Measurements from ENCODE around the gene RPL32.
"Not testable (repeated sequence)": the region's sequence is repeated elsewhere in the genome, so short reads cannot be mapped to it uniquely, and the experiment has no call there.

RPL32 gene

DNA sequence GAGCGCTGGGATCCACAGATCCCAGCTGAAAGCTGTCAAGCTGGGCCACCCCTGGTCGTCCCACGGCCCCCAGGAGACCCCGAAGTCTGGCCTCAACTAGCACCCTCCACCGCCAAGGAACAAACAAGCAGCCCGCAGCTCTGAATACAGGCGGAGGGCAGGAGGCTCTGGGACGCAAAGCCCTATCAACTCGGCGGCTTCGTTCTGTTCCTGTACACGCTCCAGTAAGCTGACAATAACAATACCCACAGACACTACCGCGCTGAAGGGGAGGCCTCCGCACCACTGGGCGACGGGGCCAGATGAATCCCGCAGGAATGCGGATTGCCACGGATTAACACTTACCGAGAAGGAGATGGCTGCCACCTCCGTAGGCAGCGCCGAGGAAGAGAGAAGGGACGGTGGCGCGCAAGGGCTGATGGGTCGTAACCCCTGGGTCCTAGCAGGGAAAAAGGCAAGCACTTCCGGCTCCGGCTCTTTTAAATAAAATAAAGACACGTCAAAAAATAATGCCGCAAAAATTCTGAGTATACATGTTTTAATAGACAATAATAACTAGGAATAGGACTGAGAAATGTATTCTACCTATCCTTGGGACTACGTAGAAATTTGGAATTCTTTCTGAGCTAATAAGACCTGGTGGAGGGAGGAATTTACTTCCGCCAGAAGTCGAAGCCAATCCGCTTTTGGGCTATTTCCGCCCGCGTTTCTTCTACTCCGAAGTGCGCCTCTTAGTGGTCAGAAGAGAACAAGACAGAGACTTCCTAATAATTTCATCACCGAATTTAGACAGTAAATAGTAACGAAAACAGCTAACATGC lies at the start of gene RPL32:
RPL32 (minus strand) TSS at position 417 of the 821 bp plus-strand sequence. CDS start 1,328 bp downstream, outside the sequence.
- peak; percentile 99 for DNase-seq

DNA sequence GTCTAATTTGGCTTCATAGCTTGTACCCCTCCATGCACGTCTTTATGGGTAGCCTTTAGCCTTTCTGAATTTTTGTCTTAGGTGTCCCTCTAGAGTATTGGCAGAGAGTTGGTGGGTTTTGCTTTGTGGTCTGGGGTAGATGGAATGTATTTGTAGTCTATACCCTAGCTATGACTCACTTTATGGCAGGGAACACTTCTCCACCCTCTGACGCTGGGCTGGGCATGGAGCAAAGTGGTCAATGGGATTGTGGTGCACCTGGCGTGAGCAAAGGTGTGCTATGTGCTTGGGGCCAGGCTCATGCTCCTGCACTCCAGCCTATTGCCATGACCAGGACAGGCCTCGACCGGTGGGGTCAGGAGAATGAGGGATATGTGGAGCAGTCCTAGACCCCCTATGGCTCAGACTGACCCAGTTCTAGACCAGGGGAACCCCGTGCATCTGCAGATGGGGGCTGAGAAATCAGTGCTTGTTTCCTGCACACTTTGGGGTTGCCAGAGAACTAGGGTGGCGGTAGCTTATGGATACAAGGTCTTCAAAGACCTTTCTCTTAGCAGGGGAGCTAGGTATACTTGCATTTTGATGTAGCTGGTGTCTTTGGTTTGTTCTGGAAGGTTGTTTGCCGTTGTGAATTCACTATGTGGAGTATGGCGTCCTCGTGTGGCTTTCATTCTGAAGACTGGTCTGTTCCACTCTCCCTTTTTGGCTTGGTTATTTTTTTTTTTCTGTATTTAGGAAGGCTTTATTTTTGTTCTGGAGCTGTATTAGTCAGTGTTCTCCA lies 49.4 kb upstream of the RPL32 start:
- DNase-seq, result no peak

DNA sequence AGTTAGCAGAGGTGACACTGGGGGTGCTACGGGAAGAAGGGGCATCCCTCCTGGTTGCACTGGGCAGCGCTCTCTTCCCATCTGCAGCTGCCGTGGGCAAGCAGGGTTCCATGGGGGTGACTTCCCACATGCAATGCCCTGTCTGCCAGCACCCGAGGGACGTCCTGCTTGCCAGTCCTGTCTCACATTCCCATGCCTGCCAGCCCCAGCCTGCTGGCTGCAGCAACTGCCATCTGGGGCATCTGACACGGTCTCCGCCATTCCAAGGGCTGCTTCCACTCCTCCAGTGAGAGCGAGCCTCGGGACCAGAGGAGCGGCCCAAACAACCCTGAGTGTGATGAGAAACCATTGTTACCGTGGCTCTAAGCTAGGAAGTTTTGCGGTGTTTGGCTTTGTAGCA lies 45.4 kb upstream of the RPL32 start:
- no peak for DNase-seq

DNA sequence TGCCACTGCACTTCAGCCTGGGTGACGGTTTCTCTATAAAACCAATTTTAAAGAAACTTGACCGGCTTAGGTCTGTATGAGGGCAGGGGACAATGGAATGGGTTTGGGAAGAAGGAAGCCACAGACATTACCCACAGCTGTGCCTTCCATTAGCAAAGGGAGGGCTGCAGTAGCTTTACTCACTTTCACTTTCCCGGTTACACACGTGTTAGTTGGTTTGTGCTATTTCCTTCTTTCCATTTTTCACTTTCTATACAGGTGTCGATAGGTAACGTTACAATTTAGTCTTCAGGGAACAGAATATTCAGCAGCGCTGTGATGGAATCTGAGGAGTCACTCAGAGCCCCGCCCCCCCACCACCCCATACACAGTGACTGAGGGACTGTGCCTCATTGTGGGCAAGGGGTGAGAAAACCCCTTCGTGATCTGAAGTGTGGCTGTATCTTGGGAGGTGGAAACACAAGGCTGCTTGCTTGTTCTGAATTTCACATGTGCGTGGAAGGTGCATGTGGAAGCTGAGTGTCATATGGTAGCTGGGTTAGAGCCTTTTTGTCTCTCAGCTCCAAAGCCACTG lies 44.8 kb upstream of the RPL32 start:
- DNase-seq, result no peak

DNA sequence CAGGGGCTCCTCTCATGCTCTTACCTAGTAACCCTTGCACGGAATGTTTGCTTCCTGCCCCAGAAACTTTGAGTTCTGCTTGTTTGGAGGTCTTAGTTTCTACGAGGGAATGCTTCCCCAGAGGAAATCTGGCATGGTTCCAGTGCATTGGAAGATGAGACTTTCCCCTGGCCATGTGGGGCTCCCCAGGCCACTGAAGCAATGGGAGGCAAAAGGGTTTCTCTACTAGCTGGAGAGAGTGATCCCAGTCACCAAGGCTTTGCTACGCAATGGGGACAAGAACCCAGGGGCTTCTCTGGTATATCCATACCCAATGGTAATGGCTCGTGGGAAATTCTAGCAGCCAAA lies 44.2 kb upstream of the RPL32 start:
- DNase-seq, result no peak

DNA sequence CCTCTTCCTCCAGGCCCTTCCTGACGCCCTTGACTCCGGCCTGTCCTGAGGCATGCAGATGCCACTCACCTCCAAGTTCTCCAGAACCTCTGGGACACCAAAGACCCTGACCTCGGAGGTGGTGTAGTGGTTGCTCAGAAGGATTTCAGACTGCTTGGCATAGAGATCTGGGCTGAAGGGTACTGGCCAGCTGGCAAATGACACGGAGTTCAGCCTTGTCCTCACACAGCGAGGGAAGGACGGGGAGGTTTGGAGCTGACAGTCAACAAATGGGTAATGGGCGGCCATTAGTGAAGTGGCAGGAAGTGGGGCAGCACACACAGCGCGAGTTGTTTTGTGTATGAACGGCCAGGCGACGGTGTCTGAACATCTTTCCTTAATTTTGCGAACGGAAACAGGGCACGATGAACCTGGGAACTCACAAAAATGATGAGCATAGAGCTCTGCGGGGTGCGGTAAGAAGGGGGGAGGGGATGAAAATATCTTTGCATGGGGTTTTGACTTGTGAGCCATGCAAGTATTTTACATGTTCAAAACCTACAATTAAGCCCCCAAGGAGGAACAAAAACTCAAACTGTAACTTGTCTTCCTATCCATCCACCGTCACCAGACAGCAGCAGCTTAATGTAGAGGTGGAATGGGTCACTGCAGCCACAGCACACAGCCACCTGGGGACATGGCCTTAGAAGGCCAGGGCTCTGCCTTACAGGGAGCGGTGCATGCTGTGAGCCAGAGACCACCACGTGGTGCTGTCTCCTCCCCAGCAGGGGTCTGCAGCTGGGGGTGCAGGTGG lies 43.6 kb upstream of the RPL32 start:
- DNase-seq, result no peak

DNA sequence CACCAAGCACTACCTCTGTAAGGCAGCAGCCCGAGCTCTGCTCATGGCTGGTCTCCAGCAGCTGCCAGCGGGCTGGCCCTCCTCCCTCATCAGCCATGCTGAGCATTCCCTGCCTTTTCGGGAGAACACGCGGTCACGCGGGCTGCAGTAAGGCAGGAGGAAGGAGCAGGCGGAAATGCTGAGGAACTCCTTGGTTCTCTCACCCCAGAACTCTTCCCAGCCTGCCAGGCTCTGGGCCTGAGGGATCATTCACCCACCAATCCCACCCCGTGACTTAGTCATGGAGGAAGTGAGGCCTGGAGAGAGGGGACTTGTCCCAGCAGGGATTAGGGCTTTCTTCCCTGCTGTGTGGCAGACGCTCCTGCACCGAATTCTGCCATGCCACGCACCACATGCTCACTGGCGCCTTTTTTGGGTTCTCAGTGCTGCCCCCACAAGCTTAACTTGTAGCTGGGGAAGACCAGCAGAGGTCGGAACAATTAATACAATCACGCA lies 42.9 kb upstream of the RPL32 start:
- DNase-seq, result no peak

DNA sequence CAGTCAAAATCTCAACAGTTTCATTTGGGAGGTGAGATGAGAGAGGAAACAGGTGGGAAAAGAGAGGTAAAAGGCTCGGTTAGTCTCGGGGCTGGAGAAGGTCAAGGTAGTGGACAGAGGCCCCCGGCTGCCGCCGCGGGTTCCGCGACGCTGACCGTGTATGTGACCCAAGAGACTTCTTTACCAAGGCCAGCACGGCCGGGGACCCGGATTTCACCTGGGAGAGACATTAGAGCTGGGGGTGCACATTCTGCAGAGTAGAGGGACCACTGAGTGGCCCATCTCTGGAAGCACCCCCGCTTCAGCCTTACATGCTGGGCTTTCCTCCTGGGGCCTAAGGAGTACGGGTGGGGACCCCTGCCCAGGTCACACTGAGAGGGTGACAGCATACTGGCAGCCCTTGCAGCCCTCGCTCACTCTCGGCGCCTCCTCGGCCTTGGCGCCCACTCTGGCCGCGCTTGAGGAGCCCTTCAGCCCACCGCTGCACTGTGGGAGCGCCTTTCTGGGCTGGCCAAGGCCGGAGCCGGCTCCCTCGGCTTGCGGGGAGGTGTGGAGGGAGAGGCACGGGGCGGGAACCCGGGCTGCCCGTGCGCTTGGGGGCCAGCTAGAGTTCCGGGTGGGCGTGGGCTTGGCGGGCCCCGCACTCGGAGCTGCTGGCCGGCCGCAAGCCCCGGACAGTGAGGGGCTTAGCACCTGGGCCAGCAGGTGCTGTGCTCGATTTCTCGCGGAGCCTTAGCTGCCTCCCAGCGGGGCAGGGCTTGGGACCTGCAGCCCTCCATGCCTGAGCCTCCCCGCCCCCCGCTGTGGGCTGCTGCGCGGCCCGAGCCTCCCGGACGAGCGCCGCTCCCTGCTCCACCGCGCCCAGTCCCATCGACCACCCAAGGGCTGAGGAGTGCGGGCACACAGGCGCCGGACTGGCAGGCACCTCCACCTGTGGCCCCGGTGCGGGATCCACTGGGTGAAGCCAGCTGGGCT lies 41.3 kb upstream of the RPL32 start:
- no peak for DNase-seq

DNA sequence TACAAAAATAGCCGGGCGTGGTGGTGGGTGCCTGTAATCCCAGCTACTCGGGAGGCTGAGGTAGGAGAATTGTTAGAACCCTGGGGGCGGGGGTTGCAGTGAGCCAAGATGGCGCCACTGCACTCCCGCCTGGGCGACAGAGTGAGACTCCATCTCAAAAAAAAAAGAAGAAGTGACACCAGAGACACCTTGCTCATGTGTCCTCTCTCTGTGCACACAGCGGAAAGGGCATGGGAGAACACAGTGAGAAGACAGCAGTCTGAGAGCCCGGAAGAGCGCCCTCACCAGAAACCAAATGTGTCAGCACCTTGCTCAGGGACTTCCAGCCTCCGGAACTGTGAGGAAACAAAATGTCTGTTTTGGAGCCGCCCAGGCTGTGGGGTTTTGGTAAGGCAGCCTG lies 40.5 kb upstream of the RPL32 start:
- not testable (repeated sequence) for DNase-seq

DNA sequence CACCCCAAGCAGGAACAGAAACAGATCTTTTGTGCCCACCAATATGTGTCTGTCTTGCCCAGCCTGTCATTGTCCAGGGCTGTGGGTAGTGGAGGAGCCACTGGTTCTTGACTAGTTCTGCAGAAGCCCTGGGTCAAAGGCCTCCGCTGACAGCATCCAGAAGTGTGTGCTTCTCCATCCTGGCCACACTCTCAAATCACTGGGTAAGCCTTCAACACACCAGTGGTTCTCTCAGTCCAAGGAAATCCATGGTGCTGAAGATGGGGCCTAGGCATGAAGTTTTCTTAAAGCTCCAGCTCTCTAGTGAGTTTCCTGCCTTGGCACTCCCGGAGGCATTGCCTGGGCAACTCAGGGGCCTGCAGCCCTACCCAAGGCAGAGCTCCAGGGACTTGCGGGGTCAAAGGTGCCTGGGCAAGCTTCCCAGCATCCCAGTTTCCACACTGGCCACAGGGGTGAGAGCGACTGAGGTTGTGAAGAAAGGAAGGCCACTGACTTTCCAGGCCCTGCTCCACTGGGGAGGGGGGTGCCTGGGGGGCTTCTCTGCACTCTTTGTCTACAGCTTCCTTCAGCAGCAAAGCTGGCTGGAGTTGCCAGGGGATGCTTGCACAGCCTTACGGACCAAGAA lies 37.9 kb upstream of the RPL32 start:
- DNase-seq, result no peak

DNA sequence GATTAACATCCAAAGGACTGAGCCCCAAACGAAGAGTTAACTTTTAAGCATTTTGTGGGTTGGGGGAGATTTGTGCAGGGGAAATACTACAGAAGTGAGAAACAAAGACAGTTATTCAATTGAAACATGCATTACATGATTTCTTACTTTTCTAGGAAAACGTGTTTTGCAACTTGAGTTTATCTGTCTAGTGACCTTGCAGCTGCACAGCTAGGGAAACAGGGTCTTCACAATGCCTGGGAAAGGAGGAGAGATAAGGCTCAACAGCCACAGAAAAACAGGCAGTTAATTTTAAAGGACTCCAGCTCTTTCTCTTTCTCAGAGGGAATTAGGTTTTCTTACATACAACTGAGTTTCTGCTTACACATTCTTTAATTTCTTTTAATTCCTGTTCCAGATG lies 37.4 kb upstream of the RPL32 start:
- DNase-seq, result not testable (repeated sequence)

DNA sequence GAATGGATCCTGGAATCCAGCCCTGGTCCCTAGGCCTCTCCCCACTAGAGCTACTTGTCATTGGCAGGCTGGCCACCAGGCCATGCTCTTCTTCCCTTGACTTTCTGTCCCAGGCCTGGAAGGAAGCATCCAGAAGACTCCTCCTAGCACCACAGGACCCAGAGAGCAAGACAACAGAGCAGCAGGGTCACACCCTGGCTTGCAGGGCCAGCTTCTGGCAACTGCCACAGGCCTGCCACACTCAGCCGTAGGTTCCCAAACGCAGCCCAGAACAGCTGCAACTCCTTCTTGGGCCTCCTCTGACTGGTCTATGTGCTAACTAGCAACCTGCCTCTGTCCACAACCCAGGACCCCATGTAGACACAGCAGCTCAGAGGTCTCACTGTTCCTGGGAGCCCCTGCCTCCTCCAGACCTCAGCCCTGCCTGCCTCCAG lies 36.8 kb upstream of the RPL32 start:
- no peak for DNase-seq

DNA sequence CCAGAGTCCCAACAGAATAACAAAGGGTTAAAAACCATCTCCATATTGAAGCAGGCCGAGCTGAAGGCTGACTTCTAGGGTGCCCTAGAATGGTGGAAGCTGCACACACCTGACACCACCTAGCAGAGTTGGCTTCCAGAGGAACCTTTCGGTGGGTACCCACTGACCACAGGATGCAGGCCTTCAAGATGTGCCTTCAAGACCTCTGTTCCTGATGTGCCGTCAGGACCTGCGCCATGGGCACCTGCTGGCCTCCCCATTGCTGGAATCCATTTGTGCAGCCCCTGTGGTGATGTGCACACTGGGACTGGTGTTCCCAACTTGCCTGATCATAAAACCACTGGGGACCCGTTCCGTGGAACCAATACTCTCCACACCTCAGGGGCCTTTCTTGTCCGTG lies 35.7 kb upstream of the RPL32 start:
- DNase-seq, result no peak

DNA sequence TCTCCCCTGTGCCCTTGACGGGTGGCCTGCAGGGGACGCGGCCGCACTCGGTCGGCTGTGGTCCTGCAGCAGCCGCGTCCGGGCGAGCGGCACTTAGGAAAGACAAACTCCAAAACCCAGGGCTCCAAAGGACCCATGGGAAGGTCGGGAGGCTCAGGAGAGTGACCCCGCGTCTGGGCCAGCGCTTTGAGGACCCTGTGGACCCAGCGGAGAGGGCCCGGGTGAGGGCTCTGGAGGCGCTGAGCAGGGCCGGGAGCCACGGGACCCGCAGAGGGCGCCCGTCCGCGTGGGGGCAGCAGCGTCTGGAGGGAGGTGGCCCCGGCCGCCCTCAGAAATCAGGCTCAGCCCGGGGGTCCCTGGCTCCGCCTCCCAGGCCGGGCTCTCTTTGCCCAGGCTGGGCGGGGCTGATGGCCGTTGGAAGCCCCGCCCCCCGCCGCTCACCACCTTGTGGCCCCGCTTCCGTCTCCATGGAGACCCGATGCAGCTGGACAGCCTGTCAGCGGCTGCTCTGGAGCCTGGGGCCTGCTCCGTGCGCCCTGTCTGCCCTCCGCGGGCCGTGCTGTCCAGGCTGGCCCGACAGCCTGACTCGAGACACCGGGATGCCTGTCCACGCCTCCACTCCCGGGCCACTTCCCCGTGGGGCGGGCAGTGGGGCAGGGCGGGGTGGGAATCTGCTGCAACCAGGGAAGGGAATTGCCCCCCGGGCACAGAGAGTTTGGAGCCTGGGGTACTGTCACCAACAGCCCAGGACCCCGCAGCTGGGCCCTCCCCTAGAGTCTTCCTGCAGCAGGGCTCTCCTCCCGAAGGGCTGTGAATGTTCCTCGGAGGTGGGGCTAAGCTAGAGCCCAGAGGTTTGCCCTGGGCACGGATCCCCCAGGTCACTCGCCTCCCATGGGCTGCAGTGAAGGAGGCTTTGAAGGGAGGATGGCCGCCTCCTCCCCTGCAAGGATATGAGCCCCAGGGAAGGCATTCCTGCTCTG lies 34.8 kb upstream of the RPL32 start:
- DNase-seq, result no peak

DNA sequence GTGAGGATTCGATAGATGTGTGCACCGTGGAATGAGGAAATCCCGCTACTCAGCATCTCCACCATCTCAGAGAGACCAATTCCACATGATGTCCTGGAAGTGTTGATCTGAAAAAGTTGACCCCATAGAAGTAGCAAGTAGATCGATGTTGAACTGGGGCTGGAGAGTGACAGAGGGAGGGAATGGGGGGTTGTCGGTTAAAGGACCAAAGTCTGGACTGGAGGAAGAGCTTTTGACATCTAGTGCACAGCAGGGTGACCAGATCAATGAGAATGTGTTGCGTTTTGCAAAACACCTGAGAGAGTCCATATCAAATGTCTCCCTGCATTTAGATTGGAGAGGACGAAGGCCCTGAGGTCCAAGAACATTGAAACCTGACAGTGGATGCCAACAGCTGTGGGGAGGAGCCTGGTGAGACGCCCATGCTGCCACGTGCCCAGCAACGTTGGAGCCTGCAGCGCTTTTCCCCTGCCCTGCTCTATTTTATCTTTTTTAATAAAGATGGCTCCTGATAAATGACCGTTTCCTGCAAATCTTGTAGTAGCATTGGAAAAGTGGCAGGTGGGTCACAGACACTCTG lies 30.1 kb upstream of the RPL32 start:
- DNase-seq, result no peak

DNA sequence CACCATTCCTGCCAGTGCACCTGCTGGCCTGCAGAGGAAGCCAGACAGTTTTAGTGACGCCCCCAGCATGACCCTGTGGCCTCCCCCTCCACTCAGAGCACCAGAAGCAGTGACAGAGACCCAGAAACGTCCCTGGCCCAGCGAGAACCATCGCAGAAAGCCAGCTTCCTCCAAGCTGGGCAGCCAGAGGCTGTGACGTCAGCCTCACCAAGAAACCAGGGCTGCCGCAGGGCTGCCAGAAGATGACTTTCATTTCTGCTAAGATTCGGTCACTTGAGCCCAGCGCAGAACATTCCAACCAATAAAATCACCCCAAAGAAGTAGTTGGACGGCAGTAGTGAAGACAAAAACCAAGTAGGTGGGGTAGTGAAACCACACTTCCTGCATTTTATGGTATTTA lies 29.6 kb upstream of the RPL32 start:
- no peak for DNase-seq

DNA sequence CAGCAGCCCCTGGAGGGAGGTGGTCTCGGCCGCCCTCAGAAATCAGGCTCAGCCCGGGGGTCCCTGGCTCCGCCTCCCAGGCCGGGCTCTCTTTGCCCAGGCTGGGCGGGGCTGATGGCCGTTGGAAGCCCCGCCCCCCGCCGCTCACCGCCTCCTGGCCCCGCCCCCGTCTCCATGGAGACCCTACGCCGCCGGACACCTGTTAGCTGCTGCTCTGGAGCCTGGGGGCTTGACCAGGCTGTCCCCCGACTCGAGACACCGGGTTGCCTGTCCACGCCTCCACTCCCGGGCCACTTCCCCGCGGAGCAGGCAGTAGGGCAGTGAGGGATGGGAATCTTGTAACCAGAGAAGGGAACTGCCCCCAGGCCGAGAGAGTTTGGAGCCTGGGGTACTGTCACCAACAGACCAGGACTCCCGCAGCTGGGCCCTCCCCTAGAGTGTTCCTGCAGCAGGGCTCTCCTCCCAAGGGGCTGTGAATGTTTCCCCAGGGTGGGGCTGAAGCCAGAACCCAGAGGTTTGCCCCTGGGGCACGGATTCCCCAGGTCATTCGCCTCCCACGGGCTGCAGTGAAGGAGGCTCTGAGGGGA lies 27.8 kb upstream of the RPL32 start:
- DNase-seq, result peak; percentile 29

DNA sequence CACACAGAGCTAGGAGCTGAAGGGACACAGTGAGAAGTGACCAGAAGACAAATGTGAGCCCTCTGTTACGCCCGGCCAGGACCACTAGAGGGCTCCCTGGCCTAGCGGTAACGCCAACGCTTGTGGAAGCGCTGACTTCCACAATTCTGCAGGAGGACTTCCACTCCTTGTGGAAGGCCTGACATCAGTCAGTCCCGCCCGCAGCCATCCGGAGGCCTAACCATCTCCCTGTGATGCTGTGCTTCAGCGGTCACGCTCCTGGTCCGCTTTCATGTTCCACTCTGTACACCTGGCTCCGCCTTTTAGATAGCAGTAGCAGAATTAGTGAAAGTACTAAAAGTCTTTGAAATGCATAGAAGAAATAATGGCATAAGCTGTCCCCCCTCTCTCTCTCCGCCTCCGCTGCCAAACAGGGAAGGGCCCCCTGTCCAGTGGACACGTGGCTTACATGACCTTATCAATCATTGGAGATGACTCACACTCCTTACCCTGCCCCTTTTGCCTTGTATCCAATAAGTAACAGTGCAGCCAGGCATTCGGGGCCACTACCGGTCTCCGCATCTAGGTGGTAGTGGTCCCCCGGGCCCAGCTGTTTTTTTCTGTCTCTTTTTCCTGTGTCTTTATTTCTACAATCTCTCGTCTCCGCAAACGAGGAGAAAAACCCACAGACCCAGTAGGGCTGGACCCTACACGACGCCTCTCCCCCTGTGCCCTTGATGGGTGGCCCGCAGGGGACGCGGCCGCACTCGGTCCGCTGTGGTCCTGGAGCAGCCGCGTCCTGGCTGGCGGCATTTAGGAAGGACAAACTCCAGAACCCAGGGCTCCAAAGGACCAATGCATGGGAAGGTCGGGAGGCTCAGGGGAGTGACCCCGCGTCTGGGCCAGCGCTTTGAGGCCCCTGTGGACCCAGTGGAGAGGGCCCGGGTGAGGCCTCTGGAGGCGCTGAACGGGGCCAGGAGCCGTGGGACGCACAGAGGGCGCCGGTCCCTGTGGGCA lies 27.0 kb upstream of the RPL32 start:
- peak; percentile 75 for DNase-seq

Measured in NCI-H1092 treated with DMSO at 0.1 percent for 48 hours (cell line).